COLO829 (cell line): Measurements from ENCODE around the gene TMEM106C.

Experiments used
- DNase-seq: peaks from one replicate; pipeline ENCODE4 v3.0.0; 2012; ENCODE audit warnings: low spot score

The TMEM106C gene

DNA sequence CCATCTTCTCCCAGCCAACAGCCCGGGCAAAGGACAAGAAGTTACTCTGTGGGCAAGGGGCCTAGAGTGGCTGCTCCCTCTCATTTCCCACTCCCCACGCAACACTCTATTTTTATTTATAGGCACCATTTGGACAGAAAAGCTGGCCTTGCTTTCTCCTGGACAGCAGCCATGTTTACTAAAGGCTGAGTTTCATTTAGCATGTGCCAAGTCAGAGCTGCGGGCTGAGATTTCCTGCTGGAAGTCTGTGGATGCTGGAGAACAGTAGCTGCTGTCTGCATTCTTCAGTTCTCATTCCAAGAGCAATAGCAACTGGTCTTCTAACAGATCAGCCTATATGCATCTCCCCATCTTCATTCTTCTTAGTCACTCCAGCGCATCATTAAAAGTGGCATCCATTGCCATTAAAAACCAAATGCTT lies 32.6 kb downstream of the TMEM106C start:
- DNase-seq: no peak

DNA sequence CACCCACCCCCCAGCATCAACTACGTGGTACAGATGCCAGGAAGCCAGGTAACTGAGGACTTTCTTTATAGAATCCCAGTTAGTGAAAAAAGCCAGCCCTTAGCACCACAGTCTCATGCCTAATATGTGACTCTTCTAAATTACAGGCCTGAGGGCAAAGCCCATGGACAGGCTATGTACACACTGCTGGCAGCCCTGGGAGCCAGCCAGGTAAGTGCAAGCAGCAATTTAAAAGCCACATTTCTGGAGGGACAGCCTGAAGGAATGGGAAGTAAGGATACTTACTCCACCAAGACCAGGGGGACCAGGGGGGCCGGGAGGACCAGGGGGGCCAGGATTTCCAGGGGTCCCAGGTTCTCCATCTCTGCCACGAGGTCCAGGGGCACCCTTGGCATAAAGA lies 33.9 kb downstream of the TMEM106C start:
- no peak for DNase-seq

DNA sequence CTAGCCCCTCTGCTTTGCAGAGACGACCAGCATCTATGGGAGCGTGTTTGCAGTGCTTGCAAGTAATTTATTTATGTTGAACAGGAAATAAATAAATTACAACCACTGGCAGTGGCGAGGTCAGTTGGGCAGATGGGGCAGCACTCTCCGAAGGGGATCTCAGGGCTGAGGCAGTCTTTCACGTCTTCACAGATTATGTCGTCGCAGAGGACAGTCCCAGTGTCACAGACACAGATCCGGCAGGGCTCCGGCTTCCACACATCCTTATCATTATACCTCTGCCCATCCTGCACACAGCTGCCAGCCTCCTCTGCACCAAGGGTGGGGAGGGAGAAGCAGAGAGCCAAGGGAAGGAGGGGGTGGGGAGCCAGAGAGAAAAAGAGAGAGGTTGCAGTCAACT lies 36.4 kb downstream of the TMEM106C start:
- DNase-seq: no peak

DNA sequence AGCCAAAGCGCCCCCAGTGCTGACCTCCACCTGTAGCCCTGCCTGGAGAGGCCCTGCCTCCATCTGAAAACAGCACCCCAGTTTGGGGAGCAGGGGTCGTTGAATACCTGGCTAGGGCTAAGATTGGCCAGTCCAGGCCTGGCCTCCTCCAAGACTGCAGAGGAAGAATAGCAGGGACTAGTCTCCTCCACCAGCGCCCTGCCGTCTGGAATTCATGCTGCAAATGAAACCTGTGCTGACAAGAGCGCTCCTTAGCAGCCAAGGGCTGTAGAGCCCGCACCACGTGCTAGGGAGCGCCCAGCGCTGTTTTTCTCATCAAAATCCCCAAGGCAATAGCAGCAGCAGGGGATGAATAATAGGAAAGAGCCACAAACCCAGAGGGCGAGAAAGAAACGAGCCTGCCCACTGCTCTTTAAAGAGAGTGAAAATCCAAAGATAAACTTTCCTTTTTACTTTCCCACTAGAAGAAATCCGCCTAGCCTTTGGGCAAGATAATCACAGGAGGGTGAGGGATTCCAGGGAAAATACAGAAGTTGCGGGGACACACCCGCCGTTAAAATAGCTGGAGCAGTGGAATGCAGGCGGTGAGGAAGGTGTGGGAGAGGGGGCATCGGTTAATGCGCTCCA lies 37.6 kb downstream of the TMEM106C start:
- peak; percentile 82 for DNase-seq

DNA sequence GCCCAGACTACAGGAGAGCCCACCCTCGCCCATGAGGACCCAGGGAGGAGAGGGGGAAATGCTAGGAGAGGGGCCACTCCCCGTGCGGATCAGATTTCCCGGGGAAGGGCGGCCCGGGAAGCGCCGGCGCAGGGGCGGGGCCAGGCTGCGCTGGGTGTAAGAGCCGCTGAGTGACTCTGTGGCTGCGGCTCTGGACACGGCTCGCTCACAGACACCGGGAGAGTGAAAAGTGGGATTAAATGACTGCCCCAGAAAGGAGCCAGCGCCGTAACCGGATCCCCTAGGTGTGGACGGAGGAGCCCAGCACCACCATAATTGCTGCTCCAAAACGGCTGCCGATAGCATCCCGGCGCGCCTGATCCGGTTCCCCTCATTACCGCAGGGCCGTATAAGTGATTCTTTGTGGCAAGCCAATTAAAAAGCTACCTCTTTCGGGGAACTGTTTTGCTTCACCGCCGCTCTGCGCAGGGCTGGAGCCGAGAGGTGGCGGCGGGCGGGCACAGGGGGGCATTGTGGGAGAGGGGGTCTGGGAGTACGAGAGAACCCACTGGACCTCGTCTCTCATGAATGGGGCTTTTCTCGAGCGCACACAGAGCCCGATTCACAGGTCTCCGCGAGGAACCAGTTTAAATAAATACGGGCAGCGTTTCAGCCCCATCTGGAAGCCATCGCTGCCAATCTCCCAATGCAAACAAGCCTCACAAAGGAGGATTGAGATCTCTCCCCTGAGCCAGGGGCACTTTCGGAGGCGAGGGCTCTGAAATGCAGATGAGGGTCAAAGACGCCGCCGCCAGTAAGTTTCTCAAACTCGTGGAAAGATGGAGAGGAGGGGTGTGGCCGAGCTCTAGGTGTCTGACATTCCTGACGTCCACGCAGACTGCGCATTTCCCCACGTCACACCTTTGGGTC lies 38.4 kb downstream of the TMEM106C start:
- peak; percentile 54 for DNase-seq

DNA sequence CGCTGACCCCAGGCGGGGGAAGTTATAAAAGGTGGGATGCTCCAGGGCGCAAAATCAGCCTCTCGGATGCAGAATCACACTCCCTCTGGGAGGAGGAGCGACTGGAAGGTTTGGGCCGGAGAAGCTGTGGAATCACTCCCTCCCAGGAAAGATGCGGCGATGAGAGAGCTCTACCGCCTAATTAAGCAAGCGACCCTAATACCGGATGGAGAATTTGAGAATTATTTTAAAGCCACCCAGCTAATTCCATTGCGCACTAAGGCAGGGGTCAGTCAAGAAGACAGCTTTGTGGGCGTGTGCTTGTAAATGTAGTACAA lies 39.0 kb downstream of the TMEM106C start:
- no peak for DNase-seq

DNA sequence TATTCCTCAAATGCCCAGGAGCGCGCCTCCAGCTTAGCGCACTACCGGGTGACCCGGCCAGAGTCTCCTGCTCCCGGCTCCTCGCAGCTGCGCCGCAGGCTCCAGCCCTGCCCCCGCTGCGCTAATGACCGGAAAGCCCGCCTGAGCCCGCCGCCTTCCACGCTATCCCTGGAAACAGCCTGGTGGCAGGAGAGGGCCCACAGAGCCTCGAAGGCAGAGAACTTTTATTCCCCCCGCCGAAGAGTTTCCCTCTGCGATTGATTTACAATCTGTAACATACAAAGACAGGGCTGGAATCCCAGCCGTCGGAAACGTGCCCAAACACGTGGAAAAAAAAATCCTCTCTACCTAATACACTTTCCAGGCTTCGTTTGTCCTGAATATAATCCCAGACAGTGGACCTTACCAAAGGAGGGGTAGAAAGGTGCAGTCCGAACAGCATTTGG lies 39.4 kb downstream of the TMEM106C start:
- DNase-seq: no peak

DNA sequence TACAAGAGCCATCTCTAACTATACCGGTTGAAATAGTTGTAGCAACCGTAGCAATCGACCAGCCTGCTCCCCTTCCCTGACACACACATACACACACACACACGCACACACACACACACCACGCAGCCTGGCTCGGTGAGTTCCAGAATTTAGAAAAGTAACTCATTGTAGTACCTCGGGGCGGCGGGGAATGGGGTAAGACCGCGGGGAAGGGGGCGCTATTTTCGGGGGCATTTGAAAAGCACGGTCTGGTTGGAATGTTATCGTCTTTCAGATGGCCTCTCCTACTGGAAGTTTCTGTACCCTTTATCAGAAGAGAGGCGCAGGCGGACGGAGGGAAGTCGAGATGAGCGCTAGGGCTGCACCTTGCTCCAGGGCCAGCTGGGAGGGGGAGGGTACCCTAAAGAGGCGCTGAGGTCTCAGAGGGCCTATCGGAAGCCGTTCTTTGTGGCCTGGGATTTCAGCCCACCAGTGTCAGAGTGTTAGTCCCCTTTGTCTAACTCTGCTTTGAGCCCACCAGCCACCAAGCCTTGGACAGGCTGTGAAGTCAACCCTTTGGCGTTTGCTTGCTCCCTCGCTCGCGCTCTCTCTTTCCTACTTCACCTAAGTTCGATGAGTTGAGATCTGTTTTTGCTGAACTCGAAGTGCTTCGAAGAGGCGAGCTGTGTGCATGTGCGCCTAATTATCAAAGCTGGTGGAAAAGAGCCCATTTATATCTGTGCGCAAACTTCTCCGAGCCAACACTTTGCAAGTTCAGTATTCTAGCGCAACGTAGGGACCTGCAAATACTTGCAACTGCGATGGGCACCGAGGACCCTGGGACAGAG lies 40.0 kb downstream of the TMEM106C start:
- DNase-seq: no peak

DNA sequence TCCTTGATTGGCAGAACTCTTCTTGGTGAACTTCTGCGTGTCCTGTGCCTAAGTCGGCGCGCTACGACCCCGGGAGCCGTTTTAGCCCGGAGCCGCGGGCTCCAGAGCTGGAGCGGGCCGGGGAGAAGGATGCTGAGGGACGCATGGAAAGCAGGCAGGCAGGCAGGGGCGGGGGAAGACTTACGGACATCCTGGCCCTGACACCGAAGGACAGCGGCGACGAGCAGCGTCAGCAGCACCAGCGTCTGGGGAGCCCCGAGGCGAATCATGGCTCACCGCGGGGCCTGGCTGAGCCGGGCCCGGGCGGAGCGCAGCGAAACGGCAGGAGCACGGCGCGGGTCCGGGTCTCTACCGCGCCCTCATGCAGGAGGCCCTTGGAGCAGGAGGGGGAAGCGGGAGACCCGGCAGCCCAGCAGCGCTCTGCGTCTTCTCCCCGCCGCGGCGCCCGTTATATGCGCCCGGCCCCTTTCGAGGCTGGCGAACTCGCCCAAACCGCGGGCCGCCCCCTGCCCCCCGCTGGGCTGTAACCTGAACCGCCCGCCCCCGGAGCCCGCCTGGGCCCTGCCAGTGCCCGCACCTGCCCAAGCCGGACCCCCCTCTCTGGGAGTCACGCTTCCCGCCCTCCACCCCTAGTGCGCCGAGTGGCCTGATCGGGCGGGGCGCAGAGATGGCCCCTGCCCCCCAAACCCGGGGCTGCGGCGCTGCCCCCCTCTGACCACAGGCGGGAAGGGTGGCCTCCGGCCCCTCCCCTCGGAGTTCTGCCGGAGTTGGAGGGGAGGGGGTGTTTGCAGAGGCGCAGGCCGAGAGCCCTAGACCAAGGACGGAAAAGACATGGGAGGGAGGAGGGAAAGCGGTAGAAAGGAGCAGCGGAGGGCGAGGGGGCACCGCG lies 40.9 kb downstream of the TMEM106C start, which contains the start of gene COL2A1:
Gene COL2A1 (minus strand): TSS at position 424 of the 889 bp plus-strand sequence. CDS start 155 bp downstream, at position 269.
- no peak for DNase-seq

DNA sequence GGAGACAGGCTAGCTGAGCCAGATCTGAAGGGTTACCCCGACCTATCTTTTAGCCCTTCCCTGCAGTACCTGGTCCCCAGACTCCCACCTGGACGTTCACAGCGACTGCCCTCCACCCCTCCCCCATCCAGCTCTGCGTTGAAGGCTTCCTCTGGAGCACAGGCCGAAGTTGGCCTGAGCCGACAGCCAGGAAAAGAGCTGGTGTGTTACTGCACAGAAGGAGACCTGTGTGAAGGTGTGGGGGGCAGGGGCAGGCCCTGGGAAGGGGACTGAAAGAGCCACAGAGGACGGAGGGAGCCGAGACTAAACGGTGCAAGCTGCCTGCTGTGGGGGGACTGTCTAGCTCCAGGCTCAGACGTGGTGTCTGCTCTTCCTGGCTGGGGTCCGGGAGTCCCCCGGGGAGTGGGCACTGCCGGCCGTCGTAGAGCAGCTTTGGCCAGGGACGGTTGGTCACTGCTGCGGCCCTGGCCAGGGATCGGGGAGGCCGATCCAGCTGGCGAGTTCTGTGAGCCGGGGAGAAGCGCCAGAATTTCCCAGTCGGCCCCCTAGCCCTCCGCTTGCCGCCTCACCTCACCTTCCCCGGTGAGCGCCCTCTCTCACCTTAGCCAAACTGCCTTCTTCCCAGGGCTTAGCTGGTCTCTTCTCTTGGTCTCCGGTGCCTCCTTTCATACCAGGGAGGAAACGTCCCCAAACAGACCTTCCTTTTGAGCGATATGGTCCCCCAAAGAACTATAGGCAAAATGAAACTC lies 41.8 kb downstream of the TMEM106C start:
- no peak for DNase-seq

DNA sequence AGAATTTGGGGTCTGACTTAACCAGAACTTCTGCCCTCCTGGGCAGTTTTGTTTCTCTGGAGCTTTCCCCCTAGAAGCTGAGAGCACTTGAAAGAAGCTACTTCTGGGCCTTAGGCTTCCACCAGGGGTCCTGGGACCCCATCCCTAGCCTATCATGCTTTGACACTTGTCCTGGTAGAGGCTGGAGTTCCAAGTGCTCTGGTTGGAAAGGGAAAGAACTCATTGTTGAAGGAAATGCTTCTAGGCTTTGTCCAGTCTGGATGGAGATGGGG lies 42.3 kb downstream of the TMEM106C start:
- no peak for DNase-seq

DNA sequence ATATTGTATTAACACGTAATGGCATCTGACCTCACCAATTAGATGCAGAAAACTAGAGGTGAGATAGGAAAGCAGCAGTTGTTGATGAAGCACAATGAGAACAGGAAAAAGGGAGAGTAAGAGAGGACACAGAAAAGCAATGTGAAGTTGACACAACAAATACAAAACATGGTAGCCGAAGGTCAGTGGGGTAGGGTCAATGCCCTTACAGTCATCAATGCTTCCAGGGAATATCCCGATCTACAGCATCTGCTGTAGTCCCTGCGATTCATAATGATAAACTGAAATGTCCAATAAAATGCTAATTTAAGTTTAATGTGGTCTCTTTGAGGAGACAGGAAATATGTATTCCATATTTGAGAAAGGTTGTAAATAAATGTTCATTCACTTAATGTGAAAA lies 43.8 kb downstream of the TMEM106C start:
- DNase-seq: no peak

DNA sequence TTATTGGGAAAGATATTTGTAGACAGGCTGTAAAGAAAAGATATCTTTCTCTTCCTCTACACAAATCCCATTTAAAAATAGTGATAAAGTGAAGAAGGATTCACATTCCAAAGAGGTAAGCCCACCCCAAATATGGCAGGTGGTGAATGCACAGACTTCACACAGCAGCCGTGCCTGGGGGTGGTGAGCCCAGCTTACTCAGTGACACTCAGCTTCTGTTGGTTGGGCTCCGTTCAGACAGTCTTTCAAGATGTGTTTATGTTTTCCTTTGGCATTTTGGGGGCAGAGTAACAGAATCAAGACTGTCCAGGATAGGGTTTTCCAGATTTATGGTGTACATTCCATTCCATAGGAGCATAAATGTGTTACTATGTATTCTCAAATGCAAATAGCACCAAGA lies 45.0 kb downstream of the TMEM106C start:
- no peak for DNase-seq

DNA sequence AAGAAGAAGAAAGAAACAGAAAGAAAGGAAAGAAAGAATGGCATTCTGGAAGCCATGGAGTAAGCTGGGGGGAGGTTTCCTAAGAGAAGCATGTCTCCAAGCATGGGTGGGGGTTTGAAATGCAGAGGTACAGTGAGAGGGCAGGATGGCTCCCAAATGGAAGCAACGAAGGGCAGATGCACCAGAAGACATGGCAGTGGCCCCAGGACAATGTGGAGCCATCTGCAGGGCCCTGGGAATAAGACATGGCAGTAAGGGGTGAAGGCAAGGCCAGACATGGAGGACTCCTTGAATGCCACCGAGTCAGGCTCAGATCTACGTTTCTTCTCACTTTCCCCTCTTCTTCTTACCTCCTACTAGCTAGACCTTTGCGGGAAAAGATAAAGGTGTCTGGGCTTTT lies 45.6 kb downstream of the TMEM106C start:
- DNase-seq: no peak

DNA sequence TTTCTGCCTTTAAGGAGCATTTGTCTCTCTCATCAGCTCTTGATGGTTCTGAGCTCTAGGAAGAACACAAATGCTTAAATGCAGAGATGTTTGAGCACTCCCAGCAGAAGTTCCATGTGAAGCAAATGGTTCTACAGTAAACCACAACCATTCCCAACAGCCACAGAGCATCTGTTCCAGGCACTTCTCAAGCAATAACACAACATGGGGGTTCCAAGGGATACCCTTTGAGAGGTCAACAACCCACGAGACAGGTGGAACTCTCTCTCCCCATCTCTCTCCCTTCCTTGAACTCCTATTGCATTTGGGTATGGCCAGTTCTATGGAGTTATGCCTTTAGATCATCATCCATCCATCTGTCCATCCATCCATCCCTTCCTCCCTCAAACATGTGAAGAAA lies 46.1 kb downstream of the TMEM106C start:
- no peak for DNase-seq

DNA sequence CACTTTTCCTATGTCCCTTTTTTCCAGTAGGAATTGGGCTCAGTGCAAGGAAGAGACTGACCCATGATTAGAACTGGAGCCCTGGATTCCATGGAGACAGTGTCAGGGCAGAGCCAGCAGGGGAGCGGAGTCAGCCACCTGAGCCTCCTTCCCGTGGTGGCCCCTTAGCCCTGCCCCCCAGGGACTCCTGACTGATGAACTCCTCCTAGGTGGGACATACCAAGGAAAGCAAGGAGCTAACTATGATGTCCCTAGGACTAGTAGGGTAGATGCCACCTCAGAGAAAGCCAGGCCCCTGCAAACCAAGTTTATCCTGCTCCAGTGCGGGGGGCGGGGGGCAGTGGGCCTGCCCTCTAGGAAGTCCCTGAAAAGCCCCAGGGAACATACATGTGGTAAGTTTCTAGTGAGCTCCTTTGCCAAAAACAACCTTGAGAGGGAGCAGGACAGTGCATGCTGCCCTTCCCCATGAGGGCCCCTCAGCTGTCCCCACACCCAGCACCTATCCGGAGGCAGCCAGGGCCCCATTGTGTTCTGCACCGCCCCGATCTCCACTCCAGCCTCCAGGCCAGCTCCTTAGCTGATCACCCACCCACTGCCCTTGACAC lies 47.1 kb downstream of the TMEM106C start:
- no peak for DNase-seq

DNA sequence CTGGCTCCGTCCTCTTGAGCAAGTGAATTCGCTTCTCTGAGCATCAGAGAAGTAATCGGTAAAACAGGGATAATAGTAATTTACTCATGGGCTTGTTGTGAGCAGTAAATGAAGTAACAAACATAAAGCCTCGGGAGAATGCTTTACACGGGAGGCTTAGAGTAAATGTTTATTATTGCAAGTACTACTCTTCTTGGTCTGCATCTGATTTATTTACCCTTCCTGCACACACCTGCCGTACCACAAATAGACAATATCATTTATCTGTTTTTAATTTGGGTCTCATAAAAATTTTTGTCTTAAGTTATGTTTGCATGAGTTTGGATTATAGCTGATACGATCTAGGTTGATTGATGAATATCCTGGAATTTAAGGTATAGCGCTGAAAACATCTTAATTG lies 48.7 kb downstream of the TMEM106C start:
- DNase-seq: no peak

DNA sequence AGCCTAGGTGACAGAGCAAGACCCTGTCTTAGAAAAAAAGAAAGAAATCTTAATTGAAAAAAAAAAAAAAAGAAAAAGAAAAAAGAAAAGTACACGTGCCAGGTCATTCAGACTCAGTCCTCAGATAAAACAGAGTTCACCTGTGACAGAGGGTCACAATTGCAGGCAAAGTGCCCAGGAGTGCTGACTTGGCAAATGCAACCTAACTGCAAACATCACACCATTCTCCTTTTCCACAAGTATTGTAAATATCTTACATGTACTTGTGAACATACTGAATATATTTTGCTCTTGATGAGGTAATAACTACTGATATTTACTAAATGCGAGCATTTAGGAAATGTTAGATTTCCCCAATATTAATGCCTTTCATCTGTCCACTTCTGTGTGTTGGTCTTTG lies 49.9 kb downstream of the TMEM106C start:
- no peak for DNase-seq

DNA sequence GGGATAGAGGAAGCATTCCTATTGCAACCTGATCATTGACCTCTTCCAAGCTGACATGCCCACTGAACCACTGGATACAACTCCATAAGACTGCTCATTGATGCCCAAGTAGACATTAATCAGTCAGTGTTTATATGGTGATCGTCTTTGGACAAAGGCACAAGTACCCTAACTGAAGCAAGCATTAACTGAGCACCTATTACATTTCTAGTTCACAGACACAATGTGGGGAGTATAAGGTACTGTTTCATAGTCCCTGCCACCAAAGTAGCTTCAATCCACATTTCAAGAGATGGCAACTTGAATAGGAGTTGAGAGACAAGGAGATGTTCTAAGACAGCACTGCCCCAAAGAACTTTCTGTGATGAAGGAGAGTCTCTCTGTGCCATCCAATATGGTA lies 51.7 kb downstream of the TMEM106C start:
- no peak for DNase-seq

DNA sequence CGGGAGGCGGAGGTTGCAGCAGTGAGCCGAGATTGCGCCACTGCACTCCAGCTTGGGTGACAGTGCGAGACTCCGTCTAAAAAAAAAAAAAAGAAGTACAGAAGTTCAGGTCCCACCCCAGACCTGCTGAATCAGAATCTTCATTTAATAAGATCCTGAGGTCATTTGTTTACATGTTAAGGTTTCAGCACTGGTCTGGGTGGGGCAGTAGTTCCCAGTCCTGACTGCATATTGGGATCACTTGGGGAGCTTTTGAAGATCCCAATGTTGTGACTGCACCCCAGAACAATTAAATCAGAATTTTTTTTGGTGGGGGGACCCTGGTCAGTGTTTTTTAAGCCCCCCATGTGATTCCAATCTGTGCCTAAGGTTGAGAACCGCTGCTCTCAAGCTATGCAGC lies 52.6 kb downstream of the TMEM106C start:
- DNase-seq: no peak
